GM18498 (cell line): ENCODE measurements around the gene ALDH3A1.
"Not testable (repeated sequence)": the region's sequence is repeated elsewhere in the genome, so short reads cannot be mapped to it uniquely, and the experiment has no call there.

Source experiments
- ATAC-seq: cut with Tn5 transposase; IDR thresholded peaks from one replicate; pipeline ENCODE4 v1.9.1; 2021; ENCODE audit warnings: mild to moderate bottlenecking, moderate library complexity; ENCODE audit not compliant: unreplicated experiment

The ALDH3A1 gene

DNA sequence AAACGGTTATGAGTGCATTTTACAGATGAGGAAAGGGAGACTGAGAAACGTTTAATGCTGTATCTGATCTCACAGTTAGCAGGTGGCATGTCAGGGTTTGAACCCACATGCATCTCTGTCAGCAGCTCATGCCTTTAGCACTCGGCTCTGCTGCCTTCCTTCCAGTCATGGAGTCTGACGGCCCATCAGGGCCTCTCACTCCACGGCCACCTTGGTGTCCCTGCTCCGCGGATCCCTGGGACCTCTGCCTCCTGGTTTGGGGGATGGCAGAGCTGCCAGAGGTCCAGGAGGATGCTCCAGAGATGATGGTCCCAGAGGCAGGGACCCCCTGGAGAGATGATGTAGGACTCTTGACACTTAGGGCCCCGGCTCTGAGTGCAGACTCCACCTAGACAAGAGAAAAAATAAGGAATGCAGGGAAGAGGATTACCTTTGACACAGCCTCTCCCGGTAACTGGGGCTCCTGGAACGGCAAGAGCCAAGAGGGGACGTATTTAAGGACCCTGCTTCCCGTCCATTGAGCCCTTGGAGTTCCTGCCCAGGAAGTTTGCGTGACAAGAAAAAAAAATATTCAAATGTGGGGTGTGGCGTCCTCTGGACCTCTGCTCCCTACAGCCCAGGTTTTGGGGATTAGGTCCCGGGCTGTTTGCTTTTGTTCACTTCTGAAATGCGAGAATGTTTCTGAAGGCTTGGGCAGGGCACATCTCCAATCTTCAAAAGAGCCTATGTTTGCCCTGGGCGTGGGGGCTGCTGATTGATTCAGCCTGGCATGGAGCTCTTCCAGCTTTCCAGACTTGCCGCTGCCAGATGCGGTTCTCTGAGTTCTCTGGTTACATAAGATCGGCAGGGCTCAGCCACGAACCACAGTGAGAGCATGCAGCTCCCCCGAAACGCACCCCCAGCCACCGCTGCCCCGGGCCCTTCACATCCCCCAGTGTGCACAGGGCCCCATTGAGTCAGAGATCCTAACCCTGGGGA, at the start of gene ALDH3A1:
Gene ALDH3A1 (minus strand): TSS at position 470 of the 978 bp plus-strand sequence. CDS start 3,169 bp downstream, outside the sequence.
- no peak for ATAC-seq

DNA sequence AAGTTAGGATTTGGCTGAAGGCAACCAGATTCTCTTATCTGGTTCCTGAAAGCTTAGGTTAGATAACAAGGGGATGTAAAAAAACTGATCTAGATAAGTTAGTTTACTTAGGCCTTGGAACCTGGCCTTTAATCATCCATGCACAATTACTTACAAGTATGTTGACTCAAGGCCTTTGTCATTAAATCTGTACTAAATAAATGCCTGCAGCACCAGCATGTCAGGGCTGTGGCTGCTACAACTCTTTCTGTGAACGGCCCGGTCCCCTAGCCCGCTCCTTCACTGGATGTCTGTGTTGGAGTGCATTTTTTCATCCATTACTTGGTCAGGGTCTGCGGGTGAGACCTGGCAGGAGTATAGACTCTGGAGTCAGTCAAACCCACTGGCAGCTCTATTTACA, 48.4 kb upstream of the ALDH3A1 start:
- no peak for ATAC-seq

DNA sequence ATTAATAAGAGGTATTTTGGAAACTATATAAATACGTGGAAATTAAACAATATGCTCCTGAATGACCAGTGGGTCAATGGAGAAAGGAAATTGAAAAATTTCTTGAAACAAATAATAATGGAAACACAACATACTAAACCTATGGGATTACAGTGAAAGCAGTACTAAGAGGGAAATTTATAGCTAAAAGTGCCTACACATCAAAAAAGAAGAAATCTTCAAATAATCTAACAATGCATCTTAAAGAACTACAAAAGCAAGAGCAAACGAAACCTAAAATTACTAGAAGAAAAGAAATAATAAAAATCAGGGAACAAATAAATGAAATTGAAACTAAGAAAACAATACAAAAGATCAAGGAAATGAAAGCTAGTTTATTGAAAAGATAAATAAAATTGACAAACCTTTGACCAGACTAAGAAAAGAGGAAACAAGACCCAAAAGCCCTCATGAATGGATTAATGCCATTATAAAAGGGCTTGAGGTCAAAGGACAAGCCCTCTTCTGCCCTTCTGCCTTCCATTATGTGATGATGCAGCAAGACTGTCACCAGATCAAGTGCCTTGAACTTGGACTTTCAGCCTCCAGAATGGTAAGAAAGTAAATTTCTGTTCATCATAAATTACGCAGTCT, 43.9 kb upstream of the ALDH3A1 start:
- no peak for ATAC-seq

DNA sequence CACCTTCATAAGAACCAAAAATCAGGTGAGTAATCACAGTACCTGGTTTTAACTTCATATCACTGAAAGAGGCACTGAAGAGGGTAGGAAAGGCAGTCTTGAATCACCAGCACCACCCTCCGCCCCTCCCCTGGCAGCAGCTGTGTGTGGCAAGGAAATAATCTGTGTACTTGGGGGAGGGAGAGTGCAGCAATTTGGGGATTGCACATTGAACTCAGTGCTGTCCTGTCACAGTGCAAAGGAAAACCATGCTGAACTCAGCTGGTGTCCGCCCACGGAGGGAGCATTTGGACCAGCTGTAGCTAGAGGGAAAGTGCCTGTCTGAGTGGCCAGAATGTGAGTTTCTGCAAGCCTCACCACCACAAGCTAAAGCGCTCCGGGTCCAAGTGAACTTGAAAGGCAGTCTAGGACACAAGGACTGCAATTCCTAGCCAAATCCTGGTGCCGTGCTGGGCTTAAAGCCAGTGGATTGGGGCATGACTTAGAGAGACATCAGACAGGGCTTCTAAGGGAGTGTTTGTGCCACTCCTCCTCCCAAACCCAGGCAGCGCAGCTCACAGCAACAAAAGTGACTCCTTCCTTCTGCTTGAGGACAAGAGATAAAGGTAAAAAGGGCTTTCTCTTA, 39.7 kb upstream of the ALDH3A1 start:
- ATAC-seq = no peak

DNA sequence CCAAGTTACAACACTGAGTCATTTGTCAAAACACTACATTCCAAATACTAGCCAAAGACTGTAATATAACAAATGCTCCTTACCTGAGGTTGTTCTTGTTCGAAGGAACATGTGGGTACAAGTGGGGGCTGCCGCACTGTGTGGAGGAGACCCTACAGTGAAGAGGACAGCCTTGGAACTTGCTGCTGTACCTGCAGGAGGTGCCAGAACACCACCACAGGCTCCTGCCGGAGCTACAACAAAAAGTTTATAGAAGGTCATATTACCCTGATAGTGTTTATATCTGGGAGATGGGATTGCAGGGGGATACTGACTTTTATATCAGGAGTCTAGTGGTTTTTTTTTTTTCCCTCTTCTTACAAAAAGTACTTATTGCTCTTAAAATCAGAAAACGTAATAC, 37.8 kb upstream of the ALDH3A1 start:
- no peak for ATAC-seq

DNA sequence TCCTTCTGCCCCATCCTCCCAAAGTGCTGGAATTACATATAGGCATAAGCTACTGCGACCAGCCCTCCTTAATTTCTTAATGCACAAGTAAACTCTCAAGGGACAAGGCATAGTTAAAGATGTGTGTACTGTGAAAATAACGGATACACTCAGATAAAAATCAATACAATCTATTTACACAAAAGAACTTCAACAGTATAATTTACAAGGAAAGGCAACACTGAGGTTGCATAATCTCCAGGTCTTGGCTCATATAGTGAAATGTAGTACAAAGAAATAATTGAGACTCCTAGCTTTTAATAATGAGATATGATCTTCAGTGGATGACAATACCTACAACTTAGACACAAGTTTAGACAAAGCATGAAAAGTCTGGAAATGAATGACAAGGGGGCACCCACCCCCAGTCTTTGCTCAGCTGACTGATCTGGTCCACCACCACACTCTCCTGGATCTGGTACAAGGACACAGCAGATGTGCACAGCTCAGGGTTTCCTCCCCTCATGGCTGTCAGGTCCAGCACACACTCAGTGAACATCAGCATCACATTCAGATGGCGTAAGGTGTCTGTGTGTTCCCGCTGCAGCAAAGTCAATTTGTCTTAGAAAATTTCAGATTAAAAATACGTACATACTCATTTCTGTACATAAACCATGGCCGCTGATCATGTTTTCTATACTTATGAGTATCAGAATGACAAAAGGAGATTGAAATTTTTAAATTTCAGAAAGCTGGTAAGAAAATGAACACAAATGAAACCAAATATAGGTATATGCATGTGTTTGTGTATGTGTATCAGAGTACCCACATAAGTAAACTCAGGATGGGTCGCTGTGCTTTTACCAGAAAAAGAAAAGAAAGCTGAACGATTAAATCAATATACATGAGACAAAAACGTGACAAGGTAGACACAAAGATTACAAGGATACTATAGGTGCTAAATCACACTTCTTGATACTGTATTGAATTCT, 33.7 kb upstream of the ALDH3A1 start:
- ATAC-seq = no peak

DNA sequence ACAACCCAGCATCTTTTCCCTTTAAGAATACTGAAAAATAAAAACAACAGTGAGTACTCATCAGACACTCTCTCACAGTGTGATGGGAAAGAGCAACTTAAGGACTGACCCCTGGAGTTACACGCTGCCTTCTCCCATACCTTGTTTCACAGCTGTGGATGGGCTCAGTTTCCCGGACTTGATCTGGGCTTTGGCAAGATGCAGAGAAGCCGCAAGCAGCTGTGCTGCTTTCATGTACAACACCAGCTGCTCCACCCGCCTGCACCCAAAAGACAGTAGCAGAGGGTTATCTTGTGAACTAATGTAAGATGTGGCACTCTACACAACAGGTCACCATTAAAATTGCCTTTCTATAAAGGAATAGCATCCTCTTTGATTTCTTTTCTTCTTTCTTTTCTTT, 32.7 kb upstream of the ALDH3A1 start:
- no peak for ATAC-seq

DNA sequence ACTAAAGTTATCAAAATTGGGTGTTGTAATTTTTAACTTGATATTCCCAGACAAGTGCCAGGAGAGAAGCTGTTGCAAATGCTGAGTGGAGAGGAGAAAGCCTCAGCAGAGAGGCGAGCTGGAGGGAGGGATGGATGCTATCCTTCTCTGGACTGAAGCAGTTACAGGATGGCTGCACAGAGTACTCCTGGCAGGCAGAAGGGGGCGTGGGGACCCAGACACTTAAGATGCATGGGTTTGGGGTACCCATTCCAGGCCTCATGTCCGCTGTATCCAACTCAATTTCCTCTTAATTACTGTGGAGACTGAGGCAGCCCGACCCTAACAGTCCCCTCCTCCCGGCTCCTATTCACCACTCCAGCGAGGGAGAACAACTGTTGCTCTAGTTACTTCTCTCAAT, 25.4 kb upstream of the ALDH3A1 start:
- no peak for ATAC-seq

DNA sequence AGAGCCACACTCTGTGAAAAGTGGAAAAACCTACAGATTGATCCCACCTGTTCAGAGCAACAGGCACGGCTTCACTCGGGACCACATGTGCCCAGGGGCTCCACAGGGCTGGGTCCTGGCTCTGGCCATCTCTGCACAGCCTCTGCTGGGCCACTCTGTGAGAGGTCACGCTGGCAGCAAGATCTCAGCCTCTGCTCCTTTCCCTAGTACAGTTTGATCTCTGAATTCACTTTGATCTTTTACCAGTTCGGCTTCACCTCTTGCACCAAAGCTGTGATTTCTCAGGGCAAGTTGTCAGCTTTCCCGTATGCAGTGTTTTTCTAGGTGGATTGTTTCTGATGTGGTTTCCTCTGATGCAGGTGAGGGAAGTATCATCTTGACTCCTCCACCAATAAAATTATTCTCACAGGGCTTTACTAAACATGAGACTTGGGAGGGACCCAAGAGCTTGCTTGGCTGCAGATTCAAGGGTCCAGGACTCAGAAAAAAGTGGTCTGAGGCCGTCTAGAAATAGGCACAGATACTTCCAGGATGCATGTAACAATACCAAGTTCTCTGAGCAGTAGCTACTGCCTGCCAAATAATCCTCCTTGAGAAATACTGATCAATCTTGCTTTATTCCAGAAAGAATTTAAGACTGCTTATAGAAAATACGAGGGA, 24.0 kb upstream of the ALDH3A1 start:
- ATAC-seq = no peak

DNA sequence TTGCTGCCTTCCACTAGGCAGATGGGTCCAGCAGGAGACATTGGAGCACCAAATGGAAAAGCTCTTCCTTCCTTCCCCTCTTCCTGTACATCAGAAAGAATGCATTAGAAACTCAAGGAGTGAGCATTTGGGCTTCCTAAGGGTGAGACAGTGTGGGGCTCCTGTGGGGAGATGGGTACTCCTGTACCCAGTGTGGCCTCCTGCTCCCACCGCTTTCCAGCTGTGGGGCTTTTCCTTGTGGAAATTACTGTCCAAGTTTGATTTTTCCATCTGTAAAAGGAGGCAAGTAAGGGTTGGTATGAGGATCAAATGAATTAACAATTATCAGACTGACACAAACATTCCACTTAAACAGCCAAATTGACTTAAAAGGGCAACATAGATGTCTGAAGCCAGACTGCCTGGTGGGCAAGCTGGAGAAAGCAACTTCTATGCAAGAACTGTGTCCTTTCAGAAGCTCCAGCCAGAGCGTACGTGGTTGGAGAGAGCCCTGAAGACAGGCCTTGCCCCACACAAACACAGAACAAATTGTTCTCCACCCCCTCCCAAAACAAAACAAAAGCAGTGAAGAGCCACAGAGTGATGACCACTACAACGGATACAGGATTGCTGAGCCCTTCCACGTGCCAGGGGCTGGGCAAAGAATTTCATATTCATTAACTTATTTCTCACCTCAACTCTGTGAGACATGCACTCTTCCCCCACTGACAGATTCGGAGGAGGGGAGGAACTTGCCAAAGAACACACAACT, 23.1 kb upstream of the ALDH3A1 start:
- no peak for ATAC-seq

DNA sequence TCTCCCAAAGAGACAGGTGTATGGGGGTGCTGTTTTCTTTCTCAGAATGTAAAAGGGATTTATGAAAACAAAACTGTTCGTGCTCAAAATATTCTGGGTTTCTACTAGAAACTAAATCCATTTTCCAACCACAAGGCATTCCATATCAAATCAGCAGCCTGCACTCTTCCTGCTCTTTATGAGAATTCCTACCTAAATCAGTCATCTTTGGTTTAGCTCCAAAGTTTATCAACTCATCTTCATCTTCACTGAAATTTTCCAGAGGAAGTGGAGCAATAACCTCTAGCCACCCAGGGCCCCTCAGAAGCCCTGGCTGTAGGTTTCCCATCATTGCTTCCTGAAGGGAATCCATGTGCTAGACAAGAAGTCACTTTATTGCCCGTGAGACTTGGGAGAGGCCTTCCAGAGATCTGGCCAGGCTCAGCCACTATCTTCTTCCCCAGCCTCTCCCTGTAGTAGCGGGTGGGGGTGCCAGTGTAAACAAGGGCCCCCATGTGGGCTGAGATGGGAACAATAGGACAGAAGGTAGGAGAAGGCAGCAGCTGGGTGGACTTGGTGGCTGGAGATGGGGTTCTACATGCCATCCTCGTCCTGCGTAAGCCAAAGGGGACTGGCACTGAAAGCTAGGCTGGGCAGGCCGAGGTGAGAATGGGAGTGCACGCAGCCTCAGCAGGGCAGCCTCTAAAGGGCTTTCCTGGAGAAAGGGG, 22.0 kb upstream of the ALDH3A1 start:
- no peak for ATAC-seq

DNA sequence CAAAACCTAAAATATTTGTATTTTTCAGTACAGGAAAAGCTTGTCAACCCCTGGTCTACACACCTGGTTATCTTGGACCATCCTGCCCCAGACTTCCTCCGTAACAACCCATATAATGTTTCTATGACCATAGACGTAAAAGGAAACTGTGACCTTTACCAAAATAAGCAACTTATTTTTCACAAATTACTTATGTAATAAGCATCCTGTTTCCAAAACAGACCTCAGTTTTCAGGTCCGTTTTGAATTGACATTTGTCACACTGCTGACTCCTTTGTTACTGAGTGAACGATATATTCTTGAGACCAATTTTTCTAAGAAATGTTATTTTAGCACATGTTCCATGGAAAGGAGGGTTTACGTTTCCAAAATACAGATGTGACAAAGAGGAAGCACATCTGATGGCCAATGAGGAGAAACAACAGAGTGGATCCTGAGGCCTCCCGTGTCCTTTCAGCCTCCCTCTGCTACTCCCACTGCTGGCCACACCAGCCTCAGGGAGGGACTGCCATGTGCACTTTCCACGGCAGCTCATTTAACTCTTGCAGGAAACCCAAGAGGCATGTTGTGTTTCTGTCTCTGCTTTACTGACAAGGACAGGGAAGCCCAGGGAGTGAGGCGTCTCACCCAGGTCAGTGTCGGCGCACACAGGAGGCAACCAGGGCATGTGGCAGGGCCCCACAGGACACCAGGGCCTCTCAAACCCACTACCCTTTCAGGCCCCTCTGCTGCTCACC, 20.1 kb upstream of the ALDH3A1 start:
- no peak for ATAC-seq

DNA sequence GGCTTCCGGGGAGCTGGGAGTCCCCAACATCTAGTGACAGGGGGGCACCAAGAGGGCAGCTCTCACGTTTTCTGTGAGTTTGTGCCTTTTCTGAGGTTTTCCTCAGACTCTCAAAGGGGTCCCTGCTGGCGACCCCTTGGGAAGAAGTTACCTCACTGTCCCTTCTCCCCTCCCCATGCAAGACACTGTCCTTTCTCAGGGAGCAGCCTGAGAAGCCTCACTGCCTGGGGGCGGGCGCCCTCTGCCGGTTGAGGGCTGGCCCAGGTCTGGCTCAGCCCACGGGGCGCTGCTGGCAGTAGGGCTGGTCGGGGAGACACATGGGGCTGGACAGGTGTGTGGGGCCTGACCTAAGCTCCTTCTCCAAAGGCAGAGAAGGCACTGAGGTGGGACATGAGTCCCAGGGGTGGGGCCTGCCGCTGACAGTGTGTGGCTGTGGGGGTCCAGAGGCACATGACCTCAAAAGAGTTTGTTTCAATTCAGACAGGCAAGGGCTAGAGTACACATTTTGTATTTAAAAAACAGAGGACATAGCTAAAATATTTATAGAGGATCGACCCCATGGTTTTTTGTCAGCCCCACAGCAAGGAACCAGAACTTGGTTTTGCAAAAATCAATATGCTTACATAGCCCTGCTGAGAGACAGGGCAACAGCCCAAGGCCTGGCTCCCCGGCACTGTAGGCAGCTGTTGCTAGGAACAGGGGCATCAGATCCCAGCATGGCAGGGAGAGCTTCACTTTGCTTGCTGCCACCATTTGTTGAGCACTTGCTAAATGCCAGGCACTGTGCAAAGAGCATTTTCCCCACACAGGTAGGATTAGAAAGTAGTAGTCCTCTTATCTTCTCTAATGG, 18.5 kb upstream of the ALDH3A1 start:
- ATAC-seq = peak; percentile 77

DNA sequence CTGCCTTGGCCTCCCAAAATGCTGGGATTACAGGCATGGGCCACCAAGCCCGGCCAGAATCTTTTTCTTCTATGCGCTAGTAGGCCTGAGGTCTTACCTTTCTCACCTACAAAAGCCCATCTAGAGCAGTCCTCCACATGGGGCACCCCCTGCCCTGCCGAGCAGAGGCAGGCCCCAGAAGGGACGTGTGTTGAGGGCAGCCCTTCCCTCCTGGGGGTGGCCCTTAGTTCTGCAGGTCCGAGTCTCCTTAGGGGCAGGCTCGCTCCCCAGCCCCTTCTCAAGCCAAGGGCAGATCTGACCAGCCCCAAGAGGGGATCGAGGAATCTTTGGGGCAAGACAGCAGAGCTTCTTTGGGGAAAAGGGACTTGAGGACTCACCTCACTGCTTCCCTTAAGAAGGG, 17.9 kb upstream of the ALDH3A1 start:
- ATAC-seq = no peak

DNA sequence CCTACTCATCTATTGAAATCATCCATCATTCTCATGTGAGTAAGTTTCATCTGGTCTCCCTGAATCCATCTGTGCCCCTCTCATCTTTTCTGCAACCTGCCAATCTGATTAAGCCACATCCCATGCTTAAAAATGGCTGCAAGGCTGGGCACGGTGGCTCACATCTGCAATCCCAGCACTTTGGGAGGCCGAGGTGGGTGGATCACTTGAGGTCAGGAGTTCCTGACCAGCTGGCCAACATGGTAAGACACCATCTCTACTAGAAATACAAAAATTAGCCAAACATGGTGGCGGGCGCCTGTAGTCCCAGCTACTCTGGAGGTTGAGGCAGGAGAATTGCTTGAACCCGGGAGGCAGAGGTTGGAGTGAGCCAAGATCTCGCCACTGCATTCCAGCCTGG, 15.9 kb upstream of the ALDH3A1 start:
- ATAC-seq = not testable (repeated sequence)

DNA sequence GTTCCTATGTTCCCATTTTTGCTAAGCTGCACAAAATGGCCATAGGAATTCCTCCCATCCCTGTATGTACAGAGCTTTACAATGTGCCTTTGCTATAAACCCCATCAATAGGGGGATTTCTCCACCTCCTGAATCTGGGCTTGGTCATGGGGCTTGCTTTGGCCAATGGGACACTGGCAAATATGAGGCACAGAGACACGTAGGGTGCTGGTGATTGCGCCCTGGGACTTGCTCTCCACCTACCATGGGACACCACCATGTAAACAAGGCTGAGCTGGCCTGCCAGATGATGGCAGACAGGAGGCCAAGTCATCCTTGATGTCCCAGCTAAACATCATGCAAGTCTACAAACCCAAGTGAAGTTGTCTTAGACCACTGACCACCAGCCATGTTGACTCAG, 15.3 kb upstream of the ALDH3A1 start:
- ATAC-seq = no peak

DNA sequence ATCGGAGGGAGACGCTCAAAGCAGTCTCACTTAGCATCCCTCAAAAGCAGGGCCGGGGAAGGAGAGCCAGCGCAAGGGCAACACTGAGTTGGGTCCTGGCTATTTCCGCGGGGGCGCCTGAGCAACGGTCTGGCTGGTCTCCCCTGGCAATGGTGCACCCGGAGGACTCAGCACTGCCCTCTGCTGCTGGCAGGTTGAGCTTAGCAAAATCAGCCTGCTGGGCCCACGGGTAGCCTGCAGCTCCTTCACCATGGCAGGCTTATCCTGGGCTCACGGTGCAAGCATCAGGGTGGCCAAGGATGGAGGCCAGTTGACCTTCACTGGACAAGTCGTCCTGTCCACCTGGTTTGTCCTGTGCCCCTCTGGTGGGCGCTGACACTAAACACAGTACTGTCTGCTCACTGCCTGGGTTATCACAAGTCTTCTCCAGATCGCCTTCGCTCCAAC, 14.4 kb upstream of the ALDH3A1 start:
- ATAC-seq = no peak
